Smooth muscle cell (in vitro differentiated cells): ENCODE measurements around the gene PPP4C. TPM values are rescaled to one million over a fixed set of nuclear protein-coding genes. Genes with fewer than 3 reads are reported as not detected.

Experiments
- DNase-seq: peaks from one replicate; lab custom pipeline; 2025; ENCODE audit not compliant: unreplicated experiment; lab: John Stamatoyannopoulos, UW
- H2AFZ ChIP-seq: fragments of 200-600 bp; sonication (generic); 2 replicates; pipeline ENCODE4 v1.6.0; 2016; ENCODE audit warnings: antibody characterized with exemption, low read depth, mild to moderate bottlenecking
- H3F3A ChIP-seq: fragments of 200-600 bp; sonication (generic); 2 replicates; pipeline ENCODE4 v1.6.0; 2017; ENCODE audit warnings: antibody characterized with exemption, low read depth
- H3K27ac ChIP-seq: fragments of 200-600 bp; sonication (generic); 2 replicates; pipeline ENCODE4 v1.5.1; 2016; ENCODE audit warnings: low read depth, mild to moderate bottlenecking
- H3K27me3 ChIP-seq: fragments of 200-600 bp; sonication (generic); 2 replicates; pipeline ENCODE4 v1.6.1; 2016; ENCODE audit warnings: low read depth, mild to moderate bottlenecking
- H3K36me3 ChIP-seq: fragments of 200-600 bp; sonication (generic); 2 replicates; pipeline ENCODE4 v1.5.1; 2016; ENCODE audit warnings: low read depth
- H3K4me1 ChIP-seq: fragments of 200-600 bp; sonication (generic); 2 replicates; pipeline ENCODE4 v1.5.1; 2016; ENCODE audit warnings: low read depth
- H3K4me2 ChIP-seq: fragments of 200-600 bp; sonication (generic); 2 replicates; pipeline ENCODE4 v1.6.0; 2016; ENCODE audit warnings: mild to moderate bottlenecking
- H3K4me3 ChIP-seq: fragments of 200-600 bp; sonication (generic); 2 replicates; pipeline ENCODE4 v1.5.1; 2016; ENCODE audit warnings: mild to moderate bottlenecking
- H3K79me2 ChIP-seq: fragments of 200-600 bp; sonication (generic); 2 replicates; pipeline ENCODE4 v1.6.0; 2016; ENCODE audit warnings: low read depth, mild to moderate bottlenecking
- H3K9ac ChIP-seq: fragments of 200-600 bp; sonication (generic); 2 replicates; pipeline ENCODE4 v1.6.0; 2016; ENCODE audit warnings: low read depth
- H3K9me3 ChIP-seq: fragments of 200-600 bp; sonication (generic); replicated peaks from 2 replicates; pipeline ENCODE4 v1.5.1; 2016; ENCODE audit warnings: low read depth
- H4K20me1 ChIP-seq: fragments of 200-600 bp; sonication (generic); 2 replicates; pipeline ENCODE4 v1.6.0; 2016; ENCODE audit warnings: low read depth
- WGBS: methylation state at CpG from one replicate; pipeline ENCODE4 v1.1.7; 2016; ENCODE audit warnings: low lambda C conversion rate; 5-methylcytosine and 5-hydroxymethylcytosine counted together
- polyA plus RNA-seq: library from polyadenylated mRNA; unstranded; fragments of >200 nt; fragmentation: Nextera tagmentation; extraction: Ambion mirVana; gene quantifications from 2 replicates; pipeline ENCODE4 v1.2.1, GENCODE V29; 2016
- total RNA-seq: library from RNA; depleted of rRNA; stranded (reverse); fragments of >200 nt; gene quantifications from 2 replicates; pipeline ENCODE4 v1.2.3, GENCODE V29; 2014
- TF ChIP-seq, protein P1 (sequence below): fragments of 200-600 bp; sonication (generic); IDR thresholded peaks from 2 replicates; pipeline ENCODE4 v1.5.1; 2017; ENCODE audit warnings: borderline replicate concordance, mild to moderate bottlenecking, antibody characterized with exemption; ENCODE audit not compliant: insufficient read depth, poor library complexity, severe bottlenecking

Gene PPP4C
- total RNA-seq (90.2 and 111 TPM in 2 replicates), polyA plus RNA-seq (208 and 224 TPM in 2 replicates)

DNA sequence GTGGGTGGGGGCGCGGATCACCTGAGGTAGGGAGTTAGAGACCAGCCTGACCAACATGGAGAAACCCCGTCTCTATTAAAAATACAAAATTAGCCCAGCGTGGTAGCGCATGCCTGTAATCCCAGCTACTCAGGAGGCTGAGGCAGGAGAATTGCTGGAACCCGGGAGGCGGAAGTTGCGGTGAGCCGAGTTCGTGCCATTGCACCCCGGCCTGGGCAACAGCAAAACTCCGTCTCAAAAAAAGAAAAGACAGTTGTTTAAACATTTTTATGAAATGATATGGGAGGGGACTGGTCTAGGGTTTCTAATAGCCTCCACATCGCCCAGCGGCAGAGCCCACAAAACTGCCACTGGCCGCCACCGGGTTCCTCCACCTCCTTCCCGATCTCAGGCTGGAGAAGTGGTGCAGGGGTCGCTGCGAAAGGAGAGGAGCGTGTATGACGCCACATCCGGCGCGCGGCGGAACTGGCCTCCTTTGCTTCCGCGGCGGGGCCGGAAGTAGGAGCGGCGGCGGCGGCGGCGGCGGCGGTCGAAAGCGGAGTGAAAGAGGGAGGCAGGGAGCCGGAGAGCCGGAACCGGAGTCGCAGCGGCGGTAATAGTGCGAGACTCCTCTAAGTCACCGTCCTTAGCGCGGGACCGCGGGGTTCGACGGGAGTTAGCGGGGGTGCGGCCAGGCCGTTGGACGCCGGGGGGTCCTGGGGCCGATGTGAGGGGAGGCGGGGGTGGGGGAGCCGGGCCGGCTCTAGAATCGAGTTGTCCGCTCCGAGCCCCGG is at the start of gene PPP4C:
PPP4C (plus strand) TSS at position 492 of the 773 bp plus-strand sequence. CDS start 384 bp downstream, outside the sequence.
- Histone ChIP-seq H3K4me1 (peaks cover 11% of the 10 kb centered on the region), H3K9me3 (no peaks in the 10 kb centered on the region), H4K20me1 (peaks cover 51% of the 10 kb centered on the region), H3K27me3 (no peaks in the 10 kb centered on the region), H3K27ac (peak within 1 kb of the TSS; percentile 75), H3K79me2 (peaks cover 56% of the 10 kb centered on the region), H2AFZ (no peak within 1 kb of the TSS), H3K36me3 (no peaks in the 10 kb centered on the region), H3K4me2 (peak within 1 kb of the TSS; percentile 98), H3F3A (peaks cover 27% of the 10 kb centered on the region), H3K4me3 (peak within 1 kb of the TSS; percentile 83), H3K9ac (peak within 1 kb of the TSS; percentile 97)
- peak; percentile 58 for DNase-seq
- TF ChIP-seq, protein P1, sequence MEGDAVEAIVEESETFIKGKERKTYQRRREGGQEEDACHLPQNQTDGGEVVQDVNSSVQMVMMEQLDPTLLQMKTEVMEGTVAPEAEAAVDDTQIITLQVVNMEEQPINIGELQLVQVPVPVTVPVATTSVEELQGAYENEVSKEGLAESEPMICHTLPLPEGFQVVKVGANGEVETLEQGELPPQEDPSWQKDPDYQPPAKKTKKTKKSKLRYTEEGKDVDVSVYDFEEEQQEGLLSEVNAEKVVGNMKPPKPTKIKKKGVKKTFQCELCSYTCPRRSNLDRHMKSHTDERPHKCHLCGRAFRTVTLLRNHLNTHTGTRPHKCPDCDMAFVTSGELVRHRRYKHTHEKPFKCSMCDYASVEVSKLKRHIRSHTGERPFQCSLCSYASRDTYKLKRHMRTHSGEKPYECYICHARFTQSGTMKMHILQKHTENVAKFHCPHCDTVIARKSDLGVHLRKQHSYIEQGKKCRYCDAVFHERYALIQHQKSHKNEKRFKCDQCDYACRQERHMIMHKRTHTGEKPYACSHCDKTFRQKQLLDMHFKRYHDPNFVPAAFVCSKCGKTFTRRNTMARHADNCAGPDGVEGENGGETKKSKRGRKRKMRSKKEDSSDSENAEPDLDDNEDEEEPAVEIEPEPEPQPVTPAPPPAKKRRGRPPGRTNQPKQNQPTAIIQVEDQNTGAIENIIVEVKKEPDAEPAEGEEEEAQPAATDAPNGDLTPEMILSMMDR, result no peak
- 4% methylated on average over 55 of the region's 67 CpGs for WGBS

DNA sequence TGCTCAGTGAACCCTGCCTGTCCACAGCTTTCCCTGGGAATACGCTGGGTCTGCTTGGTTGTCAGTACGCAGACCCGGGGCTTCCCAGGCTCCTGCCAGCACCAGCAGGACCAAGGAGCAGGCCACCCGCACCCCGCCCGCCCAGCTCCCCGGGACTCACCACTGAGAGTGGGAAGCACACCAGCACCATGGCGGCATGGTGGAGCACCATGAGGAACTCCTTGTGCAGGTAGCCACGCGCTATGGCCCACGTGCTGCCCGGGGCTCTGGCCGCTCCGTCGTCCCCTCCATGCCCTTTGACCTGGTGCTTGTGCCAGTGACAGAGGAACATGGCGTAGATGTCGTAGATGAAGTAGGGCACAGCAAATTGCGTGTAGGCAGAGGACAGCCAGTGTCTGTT is 49.3 kb upstream of the PPP4C start:
- no peak overlapping the region for H3K4me2 ChIP-seq
- TF ChIP-seq, protein P1, result no peak
- no peak for DNase-seq
- H3K27me3 ChIP-seq, result peaks cover 36% of the 10 kb centered on the region
- H3K9ac ChIP-seq, result no peak overlapping the region
- H3F3A ChIP-seq, result no peaks in the 10 kb centered on the region
- H2AFZ ChIP-seq, result no peak overlapping the region
- H3K27ac ChIP-seq, result no peak overlapping the region
- no peaks in the 10 kb centered on the region for H3K9me3 ChIP-seq
- 93% methylated on average over 18 of the region's 18 CpGs for WGBS
- no peaks in the 10 kb centered on the region for H3K79me2 ChIP-seq
- H3K36me3 ChIP-seq, result no peaks in the 10 kb centered on the region
- no peak overlapping the region for H3K4me3 ChIP-seq
- no peaks in the 10 kb centered on the region for H3K4me1 ChIP-seq
- H4K20me1 ChIP-seq, result no peaks in the 10 kb centered on the region

DNA sequence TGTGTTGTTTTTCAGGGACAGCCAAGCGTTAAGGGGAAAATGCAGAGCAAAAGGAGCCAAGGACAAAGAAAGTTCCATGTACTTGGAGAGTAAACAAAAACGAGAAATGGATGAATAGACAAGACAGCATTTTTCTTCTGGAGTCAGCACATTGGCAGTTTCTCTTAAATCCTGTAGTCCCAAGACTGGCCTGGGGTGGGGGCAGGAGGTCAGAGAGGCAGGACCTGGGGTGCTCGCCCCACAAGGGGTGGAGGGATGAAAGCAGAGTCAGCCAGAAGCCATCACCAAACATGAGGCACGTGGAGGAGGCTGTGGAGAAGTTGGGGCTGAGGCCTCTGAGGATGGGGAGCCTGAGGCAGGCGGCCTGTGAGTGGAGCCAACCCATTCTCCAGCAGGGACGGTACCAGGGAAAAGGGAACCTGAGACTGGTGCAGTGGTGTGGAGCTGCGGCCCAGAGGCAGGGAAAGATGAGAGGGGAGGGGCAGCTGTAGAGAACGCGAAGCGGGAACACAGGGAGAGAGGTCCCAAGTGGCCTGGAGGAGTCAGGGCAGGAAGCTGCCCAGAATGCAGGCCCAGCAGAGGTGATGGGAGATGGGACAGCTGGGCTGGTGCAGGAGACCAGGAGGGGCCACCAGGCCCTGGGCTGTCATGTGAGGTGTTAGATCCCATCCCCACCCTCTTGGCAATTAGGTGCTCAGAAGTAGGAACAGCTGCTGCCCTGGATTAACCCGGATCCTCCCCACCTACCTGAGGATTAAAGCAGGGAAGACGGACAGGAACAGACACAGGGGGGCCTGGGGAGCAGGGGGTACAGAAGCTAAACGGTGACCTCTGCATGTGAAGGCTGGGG is 48.0 kb upstream of the PPP4C start:
- TF ChIP-seq, protein P1, result no peak
- no peak for DNase-seq
- H3K4me3 ChIP-seq, result no peak overlapping the region
- H2AFZ ChIP-seq, result no peak overlapping the region
- H3K4me1 ChIP-seq, result peaks cover 3% of the 10 kb centered on the region
- whole genome bisulfite sequencing, result 63% methylated on average over 13 of the region's 13 CpGs
- H4K20me1 ChIP-seq, result no peaks in the 10 kb centered on the region
- no peak overlapping the region for H3K9ac ChIP-seq
- no peaks in the 10 kb centered on the region for H3F3A ChIP-seq
- H3K9me3 ChIP-seq, result no peaks in the 10 kb centered on the region
- H3K36me3 ChIP-seq, result no peaks in the 10 kb centered on the region
- no peak overlapping the region for H3K4me2 ChIP-seq
- no peaks in the 10 kb centered on the region for H3K79me2 ChIP-seq
- H3K27me3 ChIP-seq, result peaks cover 46% of the 10 kb centered on the region
- H3K27ac ChIP-seq, result no peak overlapping the region
